Measurements from ENCODE around the gene TWNK.
A peak's percentile ranks its signal among the peaks of the same experiment; 100 is the strongest.
"Not testable (repeated sequence)": the region's sequence is repeated elsewhere in the genome, so short reads cannot be mapped to it uniquely, and the experiment has no call there.

The TWNK gene

GRCh38 chr10:100970914-100971811, 16.2 kb upstream of the TWNK start:
- no peaks in the 10 kb centered on the region for H3K9me3 Mint-ChIP-seq
- peak overlapping the region; percentile 20 to 90 (median 54) for H3K27ac Mint-ChIP-seq
- no peak for TF ChIP-seq CTCF (IDR thresholded peaks at IDR 0.05; ENCODE audit: unreplicated experiment in 3 of 3)
- peak overlapping the region; percentile 84 to 88 (median 86) for H3K4me3 Mint-ChIP-seq
- H3K27me3 Mint-ChIP-seq (ENCODE audit: low read depth): no peaks in the 10 kb centered on the region
- H3K4me1 Mint-ChIP-seq: peaks cover 25% of the 10 kb centered on the region
- H3K36me3 Mint-ChIP-seq (ENCODE audit: low read depth): peaks cover 8% of the 10 kb centered on the region

DNA sequence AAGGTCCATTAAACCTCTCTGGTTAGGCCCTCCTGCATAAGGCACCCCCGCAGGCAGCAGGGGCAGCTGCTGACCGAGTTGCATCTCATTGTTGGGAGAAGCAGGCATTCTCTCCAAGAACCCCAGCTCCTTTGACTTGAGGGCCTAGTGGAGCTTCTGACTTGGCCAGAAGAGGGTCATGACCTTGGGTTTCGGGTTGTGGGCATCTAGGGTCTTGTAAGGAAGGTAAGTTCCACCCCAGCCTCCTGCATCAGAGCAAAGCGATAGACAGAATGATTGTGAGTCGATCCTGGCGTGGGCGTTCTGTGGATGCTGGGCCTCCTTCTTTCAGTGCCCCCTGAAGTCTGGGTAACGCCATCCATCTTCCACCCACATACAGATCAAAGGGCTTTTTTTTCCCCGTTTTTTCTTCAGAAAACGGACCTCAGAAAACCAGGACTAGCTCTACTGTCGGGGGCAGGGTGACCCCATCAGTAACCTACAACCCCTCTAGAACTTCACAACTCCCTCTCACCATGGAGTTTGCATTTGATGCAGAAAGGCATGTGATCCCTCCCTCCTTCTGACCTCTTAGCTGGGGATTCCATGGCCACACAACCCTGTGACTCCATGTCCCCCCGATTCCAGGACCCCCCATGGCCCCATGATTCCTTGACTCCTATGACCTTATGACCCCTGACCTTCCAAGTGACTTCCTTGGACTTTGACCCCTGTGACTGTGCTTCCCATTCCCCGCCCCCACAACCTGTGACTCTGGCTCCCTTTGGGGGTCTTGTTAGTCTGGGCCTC, 15.0 kb upstream of the TWNK start:
- Mint-ChIP-seq H3K4me1 (peaks cover 25% of the 10 kb centered on the region), H3K27ac (peak overlapping the region in 1 of 3 experiments; percentile 90), H3K4me3 (peak overlapping the region; percentile 41 to 53 (median 44)), H3K36me3 (ENCODE audit: low read depth) (peaks cover 14% of the 10 kb centered on the region), H3K9me3 (no peaks in the 10 kb centered on the region), H3K27me3 (ENCODE audit: low read depth) (no peaks in the 10 kb centered on the region)
- TF ChIP-seq CTCF (IDR thresholded peaks at IDR 0.05; ENCODE audit: unreplicated experiment in 3 of 3): no peak

DNA sequence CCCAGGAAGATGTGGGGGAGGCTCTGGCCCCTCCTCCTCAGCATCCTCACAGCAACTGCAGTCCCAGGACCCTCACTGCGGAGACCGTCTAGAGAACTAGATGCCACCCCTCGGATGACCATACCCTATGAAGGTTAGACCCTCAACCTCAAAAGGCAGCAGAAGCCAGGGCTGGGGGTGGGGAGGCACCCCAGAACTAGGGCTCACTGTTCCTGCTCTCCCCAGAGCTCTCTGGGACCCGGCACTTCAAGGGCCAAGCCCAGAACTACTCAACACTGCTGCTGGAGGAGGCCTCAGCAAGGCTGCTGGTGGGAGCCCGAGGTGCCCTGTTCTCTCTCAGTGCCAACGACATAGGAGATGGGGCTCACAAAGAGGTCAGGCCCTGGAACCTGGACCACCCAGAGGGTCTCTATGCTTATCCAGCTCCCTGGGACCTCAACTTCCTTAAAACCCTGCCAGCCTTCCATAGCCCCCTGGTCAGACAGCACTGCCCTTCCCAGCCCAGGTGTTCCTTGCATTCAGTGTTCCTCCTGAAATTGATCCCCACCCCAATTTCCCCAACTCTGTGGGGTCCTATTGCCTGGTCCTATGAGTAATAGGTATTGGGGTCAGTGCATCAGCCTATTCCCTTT, 14.3 kb upstream of the TWNK start:
- Mint-ChIP-seq H3K27ac (peak overlapping the region in 1 of 3 experiments; percentile 90), H3K4me1 (peaks cover 25% of the 10 kb centered on the region), H3K27me3 (ENCODE audit: low read depth) (no peaks in the 10 kb centered on the region), H3K4me3 (peak overlapping the region in 1 of 3 experiments; percentile 42), H3K9me3 (no peaks in the 10 kb centered on the region), H3K36me3 (ENCODE audit: low read depth) (peaks cover 14% of the 10 kb centered on the region)
- TF ChIP-seq CTCF (IDR thresholded peaks at IDR 0.05; ENCODE audit: unreplicated experiment in 3 of 3): no peak

- H3K4me3 Mint-ChIP-seq; H3K27ac Mint-ChIP-seq; H3K9me3 Mint-ChIP-seq; H3K27me3 Mint-ChIP-seq (ENCODE audit: low read depth): not testable (repeated sequence)
- Mint-ChIP-seq H3K4me1 (peaks cover 15% of the 10 kb centered on the region), H3K36me3 (ENCODE audit: low read depth) (peaks cover 20% of the 10 kb centered on the region)
These were observed 11.9 kb upstream of the TWNK start for GRCh38 chr10:100975397-100975796.

- H3K27me3 Mint-ChIP-seq (ENCODE audit: low read depth): no peaks in the 10 kb centered on the region
- peaks cover under 1% of the 10 kb centered on the region for H3K4me1 Mint-ChIP-seq
- no peak for TF ChIP-seq CTCF (IDR thresholded peaks at IDR 0.05; ENCODE audit: unreplicated experiment in 3 of 3)
- no peaks in the 10 kb centered on the region for H3K9me3 Mint-ChIP-seq
- peaks cover 31% of the 10 kb centered on the region for H3K36me3 Mint-ChIP-seq (ENCODE audit: low read depth)
- H3K4me3 Mint-ChIP-seq: no peak overlapping the region
- peak overlapping the region in 1 of 3 experiments; percentile 5 for H3K27ac Mint-ChIP-seq
These were observed 10.4 kb upstream of the TWNK start for GRCh38 chr10:100976906-100977305.

DNA sequence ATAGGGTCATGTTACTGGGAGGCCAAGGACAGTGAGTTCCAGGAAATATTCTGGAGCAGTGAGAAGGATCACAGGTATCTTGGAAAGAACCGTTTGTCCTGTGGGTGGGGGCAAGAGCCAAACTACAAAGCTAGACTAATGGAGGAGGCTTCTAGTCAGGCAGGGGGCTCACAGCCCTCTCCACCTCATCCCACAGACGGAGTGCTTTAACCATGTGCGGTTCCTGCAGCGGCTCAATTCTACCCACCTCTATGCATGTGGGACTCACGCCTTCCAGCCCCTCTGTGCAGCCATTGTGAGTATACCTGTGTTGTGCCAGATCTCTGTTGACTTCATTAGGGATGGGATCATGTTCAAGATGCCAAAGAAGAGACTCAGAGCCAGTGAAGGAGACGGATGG, 9.9 kb upstream of the TWNK start:
- TF ChIP-seq CTCF (IDR thresholded peaks at IDR 0.05; ENCODE audit: unreplicated experiment in 3 of 3): no peak
- no peak overlapping the region for H3K27ac Mint-ChIP-seq
- H3K4me1 Mint-ChIP-seq: no peaks in the 10 kb centered on the region
- no peak overlapping the region for H3K4me3 Mint-ChIP-seq
- no peaks in the 10 kb centered on the region for H3K9me3 Mint-ChIP-seq
- H3K27me3 Mint-ChIP-seq (ENCODE audit: low read depth): no peaks in the 10 kb centered on the region
- peaks cover 34% of the 10 kb centered on the region for H3K36me3 Mint-ChIP-seq (ENCODE audit: low read depth)
